Activated naive CD8-positive, alpha-beta T cell treated with anti-CD3 and anti-CD28 coated beads for 36 hours (primary cell): ENCODE data around the gene DLGAP5. TPM values are rescaled to one million over a fixed set of nuclear protein-coding genes. Genes with fewer than 3 reads are reported as not detected.

Experiments used
- DNase-seq: peaks from one replicate; pipeline ENCODE4 v3.0.0; 2021
- H3K27ac Mint-ChIP-seq: one replicate; pipeline ENCODE4 v1.8.0; 2022; ENCODE audit warnings: mild to moderate bottlenecking, moderate library complexity, mixed read lengths
- H3K27me3 Mint-ChIP-seq: one replicate; pipeline ENCODE4 v1.8.0; 2022; ENCODE audit warnings: mild to moderate bottlenecking, mixed read lengths
- H3K36me3 Mint-ChIP-seq: one replicate; pipeline ENCODE4 v1.8.0; 2021; ENCODE audit warnings: mild to moderate bottlenecking, mixed read lengths
- H3K4me1 Mint-ChIP-seq: one replicate; pipeline ENCODE4 v1.8.0; 2021; ENCODE audit warnings: mixed read lengths
- H3K4me3 Mint-ChIP-seq: one replicate; pipeline ENCODE4 v1.8.0; 2022; ENCODE audit warnings: mild to moderate bottlenecking, moderate library complexity, mixed read lengths
- H3K9me3 Mint-ChIP-seq: one replicate; pipeline ENCODE4 v1.8.0; 2022; ENCODE audit warnings: mixed read lengths
- total RNA-seq, 2 experiments: library from RNA; stranded (reverse); gene quantifications; one replicate each; pipeline ENCODE4 v1.2.3, GENCODE V29; 2021

DLGAP5 gene
- total RNA-seq, 2 experiments from 2014 or later: 68.0 to 69.2 TPM

GRCh38 chr14:55127460-55127951 is 63.9 kb downstream of the DLGAP5 start:
- Mint-ChIP-seq H3K27ac (no peak overlapping the region), H3K36me3 (no peaks in the 10 kb centered on the region), H3K4me3 (no peak overlapping the region), H3K9me3 (no peaks in the 10 kb centered on the region), H3K27me3 (peaks cover 47% of the 10 kb centered on the region), H3K4me1 (peaks cover 8% of the 10 kb centered on the region)
- no peak for DNase-seq

- H3K4me1 Mint-ChIP-seq: peaks cover 8% of the 10 kb centered on the region
- no peak for DNase-seq
- no peaks in the 10 kb centered on the region for H3K9me3 Mint-ChIP-seq
- no peaks in the 10 kb centered on the region for H3K36me3 Mint-ChIP-seq
- H3K27me3 Mint-ChIP-seq: peaks cover 42% of the 10 kb centered on the region
- no peak overlapping the region for H3K27ac Mint-ChIP-seq
- H3K4me3 Mint-ChIP-seq: no peak overlapping the region
Observed at GRCh38 chr14:55126932-55127459, 64.4 kb downstream of the DLGAP5 start.

- peaks cover 36% of the 10 kb centered on the region for H3K27me3 Mint-ChIP-seq
- no peaks in the 10 kb centered on the region for H3K36me3 Mint-ChIP-seq
- H3K9me3 Mint-ChIP-seq: no peaks in the 10 kb centered on the region
- DNase-seq: no peak
- H3K4me3 Mint-ChIP-seq: no peak overlapping the region
- H3K27ac Mint-ChIP-seq: no peak overlapping the region
- peaks cover 8% of the 10 kb centered on the region for H3K4me1 Mint-ChIP-seq
Observed at GRCh38 chr14:55126034-55126433, 65.4 kb downstream of the DLGAP5 start.

- peaks cover 30% of the 10 kb centered on the region for H3K27me3 Mint-ChIP-seq
- no peak for DNase-seq
- peaks cover 8% of the 10 kb centered on the region for H3K4me1 Mint-ChIP-seq
- H3K36me3 Mint-ChIP-seq: no peaks in the 10 kb centered on the region
- H3K27ac Mint-ChIP-seq: no peak overlapping the region
- no peaks in the 10 kb centered on the region for H3K9me3 Mint-ChIP-seq
- no peak overlapping the region for H3K4me3 Mint-ChIP-seq
Observed at GRCh38 chr14:55125403-55125802, 66.0 kb downstream of the DLGAP5 start.

- H3K27ac Mint-ChIP-seq: no peak overlapping the region
Observed at GRCh38 chr14:55124774-55125386, 66.5 kb downstream of the DLGAP5 start.

GRCh38 chr14:55123852-55124639 is 67.3 kb downstream of the DLGAP5 start:
- DNase-seq: no peak
- H3K4me1 Mint-ChIP-seq: peaks cover 3% of the 10 kb centered on the region
- no peak overlapping the region for H3K4me3 Mint-ChIP-seq
- H3K9me3 Mint-ChIP-seq: no peaks in the 10 kb centered on the region
- no peaks in the 10 kb centered on the region for H3K36me3 Mint-ChIP-seq
- H3K27ac Mint-ChIP-seq: no peak overlapping the region
- H3K27me3 Mint-ChIP-seq: peaks cover 20% of the 10 kb centered on the region

More at GRCh38 chr14:55124774-55125386, 66.5 kb downstream of the DLGAP5 start:
- Mint-ChIP-seq H3K4me3 (no peak overlapping the region), H3K9me3 (no peaks in the 10 kb centered on the region), H3K4me1 (peaks cover 5% of the 10 kb centered on the region), H3K36me3 (no peaks in the 10 kb centered on the region), H3K27me3 (peaks cover 24% of the 10 kb centered on the region)
- DNase-seq: no peak

GRCh38 chr14:55123101-55123500 is 68.3 kb downstream of the DLGAP5 start:
- no peak overlapping the region for H3K4me3 Mint-ChIP-seq
- peaks cover 13% of the 10 kb centered on the region for H3K27me3 Mint-ChIP-seq
- no peaks in the 10 kb centered on the region for H3K36me3 Mint-ChIP-seq
- no peak for DNase-seq
- peaks cover 3% of the 10 kb centered on the region for H3K4me1 Mint-ChIP-seq
- no peak overlapping the region for H3K27ac Mint-ChIP-seq
- no peaks in the 10 kb centered on the region for H3K9me3 Mint-ChIP-seq

- no peak for DNase-seq
- H3K4me3 Mint-ChIP-seq: no peak overlapping the region
- no peaks in the 10 kb centered on the region for H3K36me3 Mint-ChIP-seq
- H3K9me3 Mint-ChIP-seq: no peaks in the 10 kb centered on the region
- H3K4me1 Mint-ChIP-seq: peaks cover 7% of the 10 kb centered on the region
- H3K27me3 Mint-ChIP-seq: peaks cover 7% of the 10 kb centered on the region
- no peak overlapping the region for H3K27ac Mint-ChIP-seq
Observed at GRCh38 chr14:55122440-55122986, 68.9 kb downstream of the DLGAP5 start.

GRCh38 chr14:55121628-55122439 is 69.6 kb downstream of the DLGAP5 start:
- Mint-ChIP-seq H3K27ac (no peak overlapping the region), H3K27me3 (peaks cover 1% of the 10 kb centered on the region), H3K4me1 (peaks cover 7% of the 10 kb centered on the region), H3K4me3 (no peak overlapping the region), H3K9me3 (no peaks in the 10 kb centered on the region), H3K36me3 (no peaks in the 10 kb centered on the region)
- no peak for DNase-seq

- H3K9me3 Mint-ChIP-seq: no peaks in the 10 kb centered on the region
- no peaks in the 10 kb centered on the region for H3K36me3 Mint-ChIP-seq
- no peak overlapping the region for H3K4me3 Mint-ChIP-seq
- no peak overlapping the region for H3K27ac Mint-ChIP-seq
- no peak for DNase-seq
- H3K27me3 Mint-ChIP-seq: no peaks in the 10 kb centered on the region
- H3K4me1 Mint-ChIP-seq: peaks cover 7% of the 10 kb centered on the region
Observed at GRCh38 chr14:55120571-55121495, 70.6 kb downstream of the DLGAP5 start.

GRCh38 chr14:55118761-55119160 is 72.6 kb downstream of the DLGAP5 start:
- Mint-ChIP-seq H3K27ac (no peak overlapping the region), H3K4me3 (no peak overlapping the region), H3K27me3 (no peaks in the 10 kb centered on the region), H3K36me3 (no peaks in the 10 kb centered on the region), H3K9me3 (no peaks in the 10 kb centered on the region), H3K4me1 (peaks cover 3% of the 10 kb centered on the region)
- DNase-seq: no peak

GRCh38 chr14:55117803-55118441 is 73.5 kb downstream of the DLGAP5 start:
- peaks cover 3% of the 10 kb centered on the region for H3K4me1 Mint-ChIP-seq

GRCh38 chr14:55116246-55117030 is 74.9 kb downstream of the DLGAP5 start:
- H3K4me3 Mint-ChIP-seq: no peak overlapping the region
- H3K27ac Mint-ChIP-seq: no peak overlapping the region
- H3K27me3 Mint-ChIP-seq: no peaks in the 10 kb centered on the region
- H3K36me3 Mint-ChIP-seq: no peaks in the 10 kb centered on the region
- H3K9me3 Mint-ChIP-seq: no peaks in the 10 kb centered on the region
- peaks cover 3% of the 10 kb centered on the region for H3K4me1 Mint-ChIP-seq
- DNase-seq: no peak

More at GRCh38 chr14:55117803-55118441, 73.5 kb downstream of the DLGAP5 start:
- H3K36me3 Mint-ChIP-seq: no peaks in the 10 kb centered on the region
- no peak for DNase-seq
- no peaks in the 10 kb centered on the region for H3K27me3 Mint-ChIP-seq
- H3K4me3 Mint-ChIP-seq: no peak overlapping the region
- H3K9me3 Mint-ChIP-seq: no peaks in the 10 kb centered on the region
- no peak overlapping the region for H3K27ac Mint-ChIP-seq
